Placental epithelial cell (primary cell): ENCODE data around the gene GSTT2B. TPM values are rescaled to one million over a fixed set of nuclear protein-coding genes. Genes with fewer than 3 reads are reported as not detected.

ENCODE experiments used
- total RNA-seq: library from RNA; depleted of rRNA; stranded (reverse); fragments of >200 nt; gene quantifications from 2 replicates; pipeline ENCODE4 v1.2.3, GENCODE V29; 2012

GSTT2B gene
- total RNA-seq, result 0.39 and 2.6 TPM in 2 replicates

GRCh38 chr22:23961084-23961771 is at the start of gene GSTT2B:
Gene GSTT2B (minus strand): TSS chr22:23961195. CDS start chr22:23961131, 64 bp downstream.

DNA sequence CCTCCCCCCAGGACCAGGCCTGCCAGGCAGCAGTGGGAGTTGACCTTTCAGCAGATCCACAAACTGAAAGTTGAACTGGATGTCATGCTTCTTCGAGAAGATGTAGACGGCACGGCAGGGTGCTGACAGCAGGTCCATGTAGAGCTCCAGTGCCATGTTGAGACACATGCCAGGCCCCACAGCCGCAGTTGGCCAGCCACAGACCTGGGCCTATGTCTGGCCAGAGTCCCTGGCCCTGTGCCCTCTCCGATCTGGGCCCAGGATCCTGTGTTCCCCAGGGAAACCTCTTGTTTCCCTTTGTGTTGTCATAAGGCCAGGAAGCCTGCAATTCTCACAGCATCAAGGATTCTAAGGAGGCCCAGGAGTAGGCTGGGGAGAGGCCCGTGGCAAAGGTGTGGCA is 44.2 kb upstream of the GSTT2B start, which contains the start of gene GSTT4:
TSS of gene GSTT4 (minus strand) at position 253 of the 400 bp plus-strand sequence. CDS start at position 156, 97 bp downstream.

GRCh38 chr22:23979557-23980240 is 18.7 kb upstream of the GSTT2B start, which contains the start of gene GSTT2:
Gene GSTT2 (plus strand): TSS chr22:23980134.

GRCh38 chr22:23974345-23974744 is 13.3 kb upstream of the GSTT2B start, which contains the start of gene DDT:
Gene DDT (minus strand): TSS chr22:23974441. CDS start chr22:23974414, 27 bp downstream.

GRCh38 chr22:23966568-23966967 is 5.6 kb upstream of the GSTT2B start, which contains the start of gene DDTL:
Gene DDTL (plus strand): TSS chr22:23966888. CDS start chr22:23966915, 27 bp downstream.

Other genes with a start within 250 kb of the GSTT2B start
- 5.1 and 6.5 TPM in 2 replicates for gene ZNF70, start 210.1 kb downstream of the GSTT2B start, total RNA-seq
- gene VPREB3, start 206.8 kb downstream of the GSTT2B start, total RNA-seq, result not detected in 2 replicates
- gene C22orf15, start 198.2 kb downstream of the GSTT2B start, total RNA-seq, result 0.39 and 0.54 TPM in 2 replicates
- 0.87 and 4.7 TPM in 2 replicates for gene CHCHD10, start 193.2 kb downstream of the GSTT2B start, total RNA-seq
- 3.7 and 5.9 TPM in 2 replicates for gene MMP11, start 188.3 kb downstream of the GSTT2B start, total RNA-seq
- 70.7 and 109 TPM in 2 replicates for gene SMARCB1, start 174.2 kb downstream of the GSTT2B start, total RNA-seq
- gene DERL3, start 122.2 kb downstream of the GSTT2B start, total RNA-seq, result 1.3 and 1.6 TPM in 2 replicates
- 9.5 and 9.8 TPM in 2 replicates for gene SLC2A11, start 103.3 kb downstream of the GSTT2B start, total RNA-seq
- 210 and 316 TPM in 2 replicates for gene MIF, start 66.8 kb downstream of the GSTT2B start, total RNA-seq
- 1.6 and 9.8 TPM in 2 replicates for gene DDTL, start 5.7 kb upstream of the GSTT2B start, total RNA-seq
- 63.6 and 80.0 TPM in 2 replicates for gene DDT, start 13.2 kb upstream of the GSTT2B start, total RNA-seq
- 0.79 and 3.7 TPM in 2 replicates for gene GSTT2, start 18.9 kb upstream of the GSTT2B start, total RNA-seq
- not detected in 2 replicates for gene GSTT4, start 44.3 kb upstream of the GSTT2B start, total RNA-seq
- 38.2 and 43.6 TPM in 2 replicates for gene CABIN1, start 50.1 kb upstream of the GSTT2B start, total RNA-seq
- gene SUSD2, start 220.3 kb upstream of the GSTT2B start, total RNA-seq, result 1.2 and 2.0 TPM in 2 replicates